GM23338 (cell line): ENCODE measurements around the gene PCBP3.

Experiments used
- EZH2 ChIP-seq: fragments of 200-600 bp; sonication (generic); IDR thresholded peaks from one replicate; pipeline ENCODE4 v1.8.0; 2017; ENCODE audit warnings: antibody characterized with exemption, mild to moderate bottlenecking, low read depth; ENCODE audit not compliant: unreplicated experiment
- EZH2phosphoT487 ChIP-seq: fragments of 200-600 bp; sonication (generic); IDR thresholded peaks from one replicate; pipeline ENCODE4 v1.8.1; 2018; ENCODE audit warnings: antibody characterized with exemption; ENCODE audit not compliant: unreplicated experiment
- POLR2AphosphoS5 ChIP-seq: IDR thresholded peaks from 2 replicates; pipeline ENCODE4 v1.6.1; 2016; ENCODE audit warnings: antibody characterized with exemption, low read depth
- REST ChIP-seq: IDR thresholded peaks from one replicate; pipeline ENCODE4 v1.6.1; 2018; ENCODE audit warnings: antibody characterized with exemption; ENCODE audit not compliant: unreplicated experiment
- ZNF462 ChIP-seq: fragments of 250-450 bp; sonication (Bioruptor Pico); IDR thresholded peaks from 2 replicates; pipeline ENCODE4 v1.5.0; 2020; ENCODE audit warnings: mild to moderate bottlenecking, moderate library complexity
- TF ChIP-seq, protein P1 (sequence below), 2 experiments: fragments of 200-600 bp in 1 of 2; sonication (generic) in 1 of 2; conservative IDR thresholded peaks; 2 replicates each; pipeline versions ENCODE4 v1.5.1 to v1.6.1; 2016 to 2017; ENCODE audit warnings: antibody characterized with exemption in 2 of 2, low read depth in 2 of 2, mild to moderate bottlenecking in 2 of 2, moderate library complexity in 1 of 2

DNA sequence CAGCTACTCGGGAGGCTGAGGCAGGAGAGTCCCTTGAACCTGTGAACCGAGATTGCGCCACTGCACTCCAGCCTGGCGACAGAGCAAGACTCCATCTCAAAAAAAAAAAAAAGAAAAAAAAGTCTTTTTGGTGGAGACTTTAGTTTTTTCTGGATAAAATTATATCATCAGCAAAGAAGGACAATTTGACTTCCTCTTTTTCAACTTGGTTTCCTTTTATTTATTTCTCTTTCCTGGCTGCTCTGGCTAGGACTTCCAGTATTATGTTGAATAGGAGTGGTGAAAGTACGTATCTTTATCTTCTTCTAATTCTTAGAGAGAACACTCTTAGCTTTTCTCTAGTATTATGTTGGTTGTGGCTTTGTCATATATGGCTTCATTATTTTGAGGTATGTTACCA is 130.8 kb downstream of the PCBP3 start:
- no peak for TF ChIP-seq EZH2phosphoT487
- no peak for TF ChIP-seq POLR2AphosphoS5
- no peak for TF ChIP-seq EZH2
- TF ChIP-seq, protein P1, sequence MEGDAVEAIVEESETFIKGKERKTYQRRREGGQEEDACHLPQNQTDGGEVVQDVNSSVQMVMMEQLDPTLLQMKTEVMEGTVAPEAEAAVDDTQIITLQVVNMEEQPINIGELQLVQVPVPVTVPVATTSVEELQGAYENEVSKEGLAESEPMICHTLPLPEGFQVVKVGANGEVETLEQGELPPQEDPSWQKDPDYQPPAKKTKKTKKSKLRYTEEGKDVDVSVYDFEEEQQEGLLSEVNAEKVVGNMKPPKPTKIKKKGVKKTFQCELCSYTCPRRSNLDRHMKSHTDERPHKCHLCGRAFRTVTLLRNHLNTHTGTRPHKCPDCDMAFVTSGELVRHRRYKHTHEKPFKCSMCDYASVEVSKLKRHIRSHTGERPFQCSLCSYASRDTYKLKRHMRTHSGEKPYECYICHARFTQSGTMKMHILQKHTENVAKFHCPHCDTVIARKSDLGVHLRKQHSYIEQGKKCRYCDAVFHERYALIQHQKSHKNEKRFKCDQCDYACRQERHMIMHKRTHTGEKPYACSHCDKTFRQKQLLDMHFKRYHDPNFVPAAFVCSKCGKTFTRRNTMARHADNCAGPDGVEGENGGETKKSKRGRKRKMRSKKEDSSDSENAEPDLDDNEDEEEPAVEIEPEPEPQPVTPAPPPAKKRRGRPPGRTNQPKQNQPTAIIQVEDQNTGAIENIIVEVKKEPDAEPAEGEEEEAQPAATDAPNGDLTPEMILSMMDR (conservative IDR thresholded peaks at IDR 0.05; ENCODE audit: low read depth in 2 of 2), result no peak
- no peak for TF ChIP-seq ZNF462 (CRISPR knock-in tag)
- TF ChIP-seq REST, result no peak
